ENCODE measurements around the gene SLX9.
"Not testable (repeated sequence)": the region's sequence is repeated elsewhere in the genome, so short reads cannot be mapped to it uniquely, and the experiment has no call there.

Gene SLX9

GRCh38 chr21:45021428-45022347 is 81.9 kb downstream of the SLX9 start:
- DNase-seq: no peak

- no peak for DNase-seq
These were observed 82.5 kb downstream of the SLX9 start for GRCh38 chr21:45022348-45022675.

- DNase-seq: no peak
These were observed 82.9 kb downstream of the SLX9 start for GRCh38 chr21:45022736-45023135.

GRCh38 chr21:45024516-45024915 is 84.7 kb downstream of the SLX9 start:
- DNase-seq: not testable (repeated sequence)

GRCh38 chr21:45026066-45026745 is 86.4 kb downstream of the SLX9 start:
- no peak for DNase-seq
